HG02973 (cell line): ENCODE data around the gene FER1L5.

Experiments
- ATAC-seq: cut with Tn5 transposase; IDR thresholded peaks from one replicate; pipeline ENCODE4 v1.9.1; 2021; ENCODE audit warnings: moderate library complexity; ENCODE audit not compliant: unreplicated experiment

FER1L5 gene

DNA sequence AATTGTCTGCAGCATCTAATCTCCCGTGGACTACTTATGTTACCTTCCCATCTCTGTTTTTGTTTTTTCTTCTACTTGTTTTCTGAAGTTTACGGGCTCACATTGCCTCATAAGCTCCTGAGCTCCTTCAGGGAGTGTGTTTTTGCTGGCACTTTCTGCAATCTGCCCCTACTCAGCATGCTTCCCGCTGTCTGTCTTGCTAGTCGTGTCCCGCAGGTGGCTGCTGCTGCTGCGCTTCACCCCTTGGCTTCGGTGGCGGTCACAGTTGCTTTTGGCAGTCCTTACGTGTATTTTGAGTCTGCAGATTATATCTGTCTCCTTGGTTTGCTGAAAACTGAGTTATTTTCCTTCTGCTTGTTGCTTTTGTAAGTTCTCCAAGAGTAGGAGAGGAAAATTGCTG, 37.3 kb downstream of the FER1L5 start:
- ATAC-seq = no peak

DNA sequence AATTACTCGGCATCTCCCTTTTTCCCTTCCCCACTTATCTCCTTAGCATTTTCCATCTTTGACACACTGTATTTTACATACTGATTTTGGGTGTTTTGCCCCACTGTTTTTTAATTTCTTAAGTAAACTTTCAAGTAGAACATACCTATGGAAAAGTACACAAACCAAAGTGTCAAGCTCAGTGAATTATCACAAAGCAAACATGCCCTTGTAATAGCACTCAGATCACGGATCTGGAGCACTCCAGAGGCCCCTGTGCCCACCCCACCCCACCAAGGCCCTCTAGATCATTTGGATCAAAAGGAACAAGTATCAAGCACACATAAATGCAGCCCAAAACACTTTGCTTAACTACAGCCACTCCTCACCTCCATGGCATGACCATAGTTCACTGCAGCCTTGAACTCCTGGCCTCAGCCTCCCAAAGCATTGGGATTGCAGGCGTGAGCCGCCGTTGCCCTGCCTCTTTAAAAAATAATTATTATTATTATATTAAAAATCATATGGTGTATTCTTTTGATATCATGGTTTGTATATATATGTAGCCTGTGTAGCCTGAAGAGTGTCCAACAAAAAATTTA, 38.1 kb downstream of the FER1L5 start:
- no peak for ATAC-seq

DNA sequence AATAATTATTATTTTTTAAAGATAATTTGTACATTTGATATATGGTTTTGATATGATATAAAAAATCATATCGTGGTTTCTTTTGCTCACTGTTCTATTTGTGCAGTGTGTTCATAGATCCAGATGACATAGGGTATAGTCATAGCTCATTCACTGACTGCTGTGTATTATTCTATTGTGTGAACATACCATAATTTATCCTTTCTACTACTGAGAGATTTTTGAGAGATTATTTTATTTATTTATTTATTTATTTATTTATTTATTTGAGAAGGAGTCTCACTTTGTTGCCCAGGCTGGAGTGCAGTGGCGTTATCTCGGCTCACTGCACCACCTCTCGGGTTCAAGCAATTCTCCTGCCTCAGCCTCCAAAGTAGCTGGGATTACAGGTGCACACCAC, 39.0 kb downstream of the FER1L5 start:
- ATAC-seq = no peak

DNA sequence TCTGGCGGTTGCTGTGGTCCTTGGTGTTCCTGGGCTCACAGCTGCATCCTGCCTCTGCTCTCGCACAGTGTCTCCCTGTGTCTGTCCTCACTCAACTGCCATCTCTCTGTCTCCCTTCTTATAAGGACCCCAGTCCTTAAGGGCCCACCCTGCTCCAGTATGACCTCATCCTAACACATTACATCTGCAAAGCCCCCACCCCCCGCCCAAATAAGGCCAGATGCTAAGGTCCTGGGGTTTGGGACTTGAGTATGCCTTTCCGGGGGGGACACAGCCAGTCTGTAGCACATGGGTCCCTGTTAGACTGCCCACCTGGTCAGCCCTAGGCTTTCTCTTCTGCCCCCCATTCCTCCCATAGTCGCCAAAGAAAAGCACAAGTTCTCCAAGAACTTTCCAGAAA, 40.7 kb downstream of the FER1L5 start:
- ATAC-seq = no peak

DNA sequence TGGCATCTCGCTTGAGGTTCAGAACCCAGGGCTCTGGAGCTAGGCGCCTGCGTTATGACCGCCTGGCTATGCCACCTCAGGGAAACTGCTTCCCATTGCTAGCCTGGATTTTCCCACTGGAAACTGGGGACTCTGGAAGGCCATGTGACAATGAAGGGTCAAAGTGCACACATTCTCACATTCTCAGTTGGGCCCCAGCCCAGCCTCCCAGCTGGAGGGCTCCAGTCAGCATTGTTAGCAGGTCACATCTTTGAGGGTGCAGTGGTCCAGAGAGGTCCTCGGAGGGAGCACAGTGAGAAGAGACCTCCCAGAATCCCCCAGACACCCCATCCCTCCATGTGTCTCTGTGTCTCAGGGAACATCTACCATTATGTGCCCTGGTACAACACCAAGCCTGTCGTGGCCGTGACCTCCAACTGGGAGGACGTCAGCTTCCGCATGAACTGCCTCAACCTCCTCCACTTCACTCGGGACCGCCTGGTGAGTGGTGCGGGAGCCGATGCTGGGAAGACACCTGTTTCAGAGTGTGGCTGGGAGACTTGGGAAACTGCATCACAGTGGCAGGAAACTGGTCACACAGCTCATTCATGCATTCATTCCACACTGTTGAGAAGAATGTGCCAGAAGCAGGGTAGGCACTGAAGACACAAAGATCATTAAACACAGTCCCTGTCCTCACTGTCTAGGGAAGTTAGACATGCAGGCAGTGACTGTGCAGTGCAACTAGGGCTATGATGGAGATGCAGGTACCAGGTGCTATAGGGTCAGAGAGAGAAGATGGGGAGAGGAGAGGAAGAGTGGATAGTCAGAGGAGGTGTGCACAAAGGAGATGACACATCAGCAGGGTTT, 41.6 kb downstream of the FER1L5 start:
- ATAC-seq = no peak

DNA sequence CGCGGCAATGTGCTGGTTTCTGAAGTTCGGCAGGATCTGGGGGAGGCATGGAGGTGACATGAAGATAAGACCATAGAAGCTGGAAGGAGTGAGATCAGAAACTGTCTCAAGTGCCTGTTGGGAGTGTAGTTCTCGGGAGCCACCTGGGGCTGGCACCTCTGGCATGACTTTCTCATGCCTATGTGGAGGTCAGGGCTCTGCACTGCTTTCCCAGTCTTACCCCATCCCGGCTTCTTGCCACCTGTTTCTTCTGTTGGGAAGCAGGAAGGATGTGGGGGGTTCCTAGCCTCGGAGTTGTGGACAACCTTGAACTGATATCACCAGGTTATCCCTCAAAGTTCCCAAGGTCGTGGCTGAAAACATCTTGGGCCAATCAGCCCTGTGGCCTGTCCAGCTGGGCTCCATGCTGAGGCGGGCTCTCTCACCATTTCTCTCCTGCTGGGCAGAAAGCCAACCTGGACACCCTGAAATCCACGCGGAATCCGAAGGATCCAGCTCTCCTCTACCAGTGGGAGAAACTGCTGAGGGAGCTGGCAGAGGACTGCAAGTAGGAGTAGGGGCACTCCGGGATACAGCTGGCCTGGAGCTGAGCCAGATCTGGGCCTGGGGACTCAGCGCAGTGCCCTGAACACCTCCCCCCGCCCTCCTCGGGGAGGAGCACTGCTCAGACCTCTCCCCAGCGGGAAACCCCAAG, 42.5 kb downstream of the FER1L5 start:
- no peak for ATAC-seq

DNA sequence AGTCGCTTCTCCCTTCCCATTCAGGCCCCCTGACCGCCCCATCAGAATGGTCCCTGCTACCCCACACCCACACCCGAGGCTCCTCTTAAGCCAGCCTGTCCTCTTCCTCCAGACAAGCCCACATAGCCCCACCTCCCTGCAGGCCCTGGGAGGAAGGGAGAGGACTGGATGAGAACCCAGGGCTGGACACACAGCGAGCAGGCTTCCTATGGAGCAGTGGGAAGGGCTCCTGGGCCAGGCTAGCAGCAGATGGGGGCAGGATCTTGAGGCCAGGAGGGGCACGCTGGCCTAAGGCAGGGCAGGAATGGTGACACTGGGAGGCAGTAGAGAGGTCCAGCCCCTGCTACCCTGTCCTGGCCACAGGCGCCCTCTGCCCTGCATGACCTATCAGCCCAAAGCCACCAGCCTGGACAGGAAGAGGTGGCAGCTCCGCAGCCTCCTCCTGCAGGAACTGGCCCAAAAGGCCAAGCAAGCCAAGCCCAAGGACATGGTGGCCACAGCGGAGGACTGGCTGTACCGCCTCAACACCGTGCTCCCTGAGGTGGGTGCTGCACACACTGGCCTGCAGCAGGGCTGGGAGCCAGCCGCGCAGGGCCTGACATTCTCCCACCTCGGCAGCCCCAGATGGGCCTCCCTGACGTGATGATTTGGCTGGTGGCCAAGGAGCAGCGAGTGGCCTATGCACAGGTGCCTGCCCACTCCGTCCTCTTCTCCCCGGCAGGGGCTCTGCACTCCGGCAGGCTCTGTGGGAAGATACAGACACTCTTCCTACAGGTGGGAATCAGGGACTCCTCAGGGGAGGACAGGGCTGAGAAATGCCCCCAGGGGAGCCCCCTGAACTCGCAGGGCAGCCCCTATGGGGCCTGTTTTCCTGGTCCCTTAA, 43.3 kb downstream of the FER1L5 start:
- ATAC-seq = no peak

DNA sequence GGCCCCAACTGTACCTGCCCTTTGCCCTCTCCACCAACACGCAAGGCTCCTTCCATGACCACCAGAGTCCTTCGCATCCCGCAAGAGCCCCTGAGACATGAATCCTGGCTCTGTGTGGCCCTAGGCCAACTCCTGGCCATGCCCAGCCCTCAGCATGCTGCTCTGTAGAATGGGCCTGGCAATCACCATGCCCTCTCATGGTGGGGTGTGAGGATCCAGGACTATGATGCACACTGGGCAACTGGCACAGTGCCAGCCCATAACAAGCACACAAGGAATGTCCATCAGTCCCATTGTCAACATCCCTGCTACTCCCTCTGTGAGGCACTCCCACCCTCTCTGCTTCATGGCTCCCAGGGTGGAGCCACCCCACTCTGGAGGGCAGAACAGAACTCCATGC, 44.7 kb downstream of the FER1L5 start:
- no peak for ATAC-seq

DNA sequence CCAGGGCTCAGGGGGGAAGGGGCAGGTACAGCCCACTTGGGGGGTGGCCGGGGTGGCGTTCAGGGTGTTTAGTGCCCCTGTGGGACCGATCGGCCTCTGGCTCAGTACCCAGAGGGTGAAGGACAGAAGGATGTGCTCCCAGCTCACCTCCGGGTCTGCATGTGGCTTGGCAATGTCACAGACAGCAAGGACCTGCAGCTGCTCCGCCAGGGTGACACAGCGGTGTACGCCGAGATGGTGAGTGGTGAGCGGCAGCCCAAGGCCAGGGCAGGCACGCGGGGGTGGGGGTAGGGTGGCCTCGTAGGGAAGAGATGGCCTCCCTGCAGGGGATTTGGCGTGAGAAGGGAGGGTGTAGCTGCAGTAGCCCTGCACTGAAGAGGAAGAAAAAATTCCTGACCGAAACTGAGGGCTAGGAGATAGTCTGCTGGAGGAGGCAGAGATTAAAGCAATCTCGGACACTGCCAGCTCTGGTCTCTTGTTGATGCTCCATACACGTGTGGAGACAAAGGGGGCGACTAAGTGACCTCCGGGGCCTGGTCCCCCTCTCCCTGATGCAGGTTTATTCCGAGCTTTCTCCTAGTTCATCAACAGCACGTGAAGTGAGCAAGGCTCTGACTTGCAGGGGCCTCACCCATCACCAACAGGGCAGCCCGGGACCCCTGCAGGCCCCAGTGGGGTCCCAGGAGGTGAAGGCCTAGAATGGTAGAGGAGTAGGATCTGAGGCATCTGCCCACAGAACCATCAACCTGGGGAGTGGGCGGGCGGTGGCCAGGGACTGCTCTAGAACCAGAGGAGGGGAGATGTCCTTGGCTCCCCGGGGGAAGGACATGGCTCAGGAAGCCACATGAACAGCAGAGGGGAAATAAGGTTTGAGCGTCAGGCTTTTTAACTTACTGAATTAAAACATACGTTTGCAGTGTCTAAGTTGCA, 45.4 kb downstream of the FER1L5 start:
- no peak for ATAC-seq

DNA sequence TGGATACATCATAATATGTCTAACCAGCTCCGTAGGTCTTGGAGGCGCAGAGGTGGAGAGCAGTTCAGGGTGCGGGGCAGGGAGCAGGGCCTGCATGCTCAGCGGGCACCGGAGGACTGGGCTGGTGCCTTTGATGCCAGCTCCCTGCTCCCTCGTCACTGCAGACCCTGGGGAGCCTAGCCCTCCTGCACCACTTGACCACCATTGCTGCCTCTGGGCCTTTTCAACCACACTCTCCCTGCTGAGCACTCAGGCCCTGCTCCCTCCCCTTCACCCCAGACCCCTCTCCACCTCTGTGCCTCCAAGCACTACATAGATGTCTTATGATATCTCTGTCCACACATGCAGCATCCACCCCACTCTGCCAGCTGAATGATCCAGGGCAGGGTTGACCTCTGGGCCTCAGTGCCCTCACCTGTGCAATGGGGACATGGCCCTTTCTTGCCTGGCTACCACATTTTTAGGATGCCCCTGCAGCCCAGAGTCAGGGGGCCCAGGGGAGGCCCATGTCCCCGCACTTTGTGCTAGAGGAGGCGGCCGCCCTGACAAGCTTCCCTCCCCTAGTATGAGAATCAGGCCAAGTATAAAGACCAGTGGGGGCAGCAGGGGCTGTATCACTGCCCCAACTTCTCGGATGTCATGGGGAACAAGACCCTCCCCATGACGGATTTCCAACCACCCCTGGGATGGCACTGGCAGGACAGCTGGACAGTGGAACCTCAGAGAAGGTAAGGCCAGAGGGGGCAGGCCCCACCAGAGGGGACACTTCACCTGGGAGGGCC, 46.3 kb downstream of the FER1L5 start:
- no peak for ATAC-seq

DNA sequence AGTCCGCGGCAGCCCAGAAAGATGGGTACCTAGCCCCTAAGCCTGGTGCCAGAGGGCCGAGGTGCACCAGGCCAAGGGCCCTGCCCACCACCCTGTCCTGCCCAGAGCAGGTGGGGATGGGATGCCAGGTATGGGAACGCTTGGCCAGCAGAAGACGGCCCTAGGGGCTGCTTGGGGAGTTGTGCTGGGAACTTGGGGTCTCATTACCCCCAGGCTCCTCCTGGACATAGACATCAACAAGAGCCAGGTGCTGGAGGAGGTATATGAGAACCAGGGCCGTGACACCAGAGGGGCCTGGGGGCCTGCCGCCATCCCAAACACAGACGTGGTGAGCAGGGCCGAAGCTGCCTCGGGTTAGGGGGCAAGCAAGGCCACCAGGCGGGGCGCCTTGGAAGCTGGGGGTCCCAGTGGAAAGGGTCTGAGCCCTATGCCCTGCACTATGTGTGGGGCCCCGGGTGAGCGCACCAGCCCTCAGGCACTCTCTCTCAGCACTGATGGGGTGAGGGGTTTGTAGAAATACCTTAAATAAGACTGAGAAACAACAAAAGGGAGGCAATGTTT, 46.9 kb downstream of the FER1L5 start:
- ATAC-seq = no peak

DNA sequence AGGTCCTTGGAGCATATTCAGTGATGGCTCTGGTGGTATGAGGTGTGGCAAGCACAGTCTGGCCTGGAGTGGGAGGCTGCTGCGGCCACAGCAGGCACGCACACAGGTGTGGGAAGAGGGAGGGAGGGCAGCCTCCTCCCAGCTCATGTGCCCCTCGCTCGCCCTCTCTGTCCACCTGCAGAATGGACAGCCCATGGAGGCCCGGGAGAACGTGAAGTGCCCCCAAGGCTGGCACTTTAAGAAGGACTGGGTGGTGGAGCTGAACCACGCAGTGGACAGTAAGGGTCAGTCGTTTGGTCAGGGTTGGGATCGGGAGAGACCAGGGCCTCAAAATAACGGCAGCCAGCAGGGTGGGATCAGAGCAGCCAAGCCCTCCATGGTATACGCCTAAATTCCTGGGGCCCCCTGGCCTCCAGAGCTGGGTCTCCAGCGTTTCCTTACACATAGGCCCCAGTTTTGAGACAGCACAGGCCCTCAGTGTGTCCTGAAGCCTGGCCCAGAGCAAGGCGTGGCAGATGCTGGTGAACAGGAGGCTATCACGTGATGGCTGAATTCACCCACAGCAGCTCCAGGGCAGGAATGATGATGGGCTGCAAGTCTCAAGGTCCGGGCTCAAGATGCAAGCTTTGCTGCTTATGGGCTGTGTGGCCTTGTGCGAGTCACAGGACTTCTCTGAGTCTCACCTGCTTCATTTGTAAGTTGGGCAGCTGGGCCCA, 47.9 kb downstream of the FER1L5 start:
- ATAC-seq = no peak

DNA sequence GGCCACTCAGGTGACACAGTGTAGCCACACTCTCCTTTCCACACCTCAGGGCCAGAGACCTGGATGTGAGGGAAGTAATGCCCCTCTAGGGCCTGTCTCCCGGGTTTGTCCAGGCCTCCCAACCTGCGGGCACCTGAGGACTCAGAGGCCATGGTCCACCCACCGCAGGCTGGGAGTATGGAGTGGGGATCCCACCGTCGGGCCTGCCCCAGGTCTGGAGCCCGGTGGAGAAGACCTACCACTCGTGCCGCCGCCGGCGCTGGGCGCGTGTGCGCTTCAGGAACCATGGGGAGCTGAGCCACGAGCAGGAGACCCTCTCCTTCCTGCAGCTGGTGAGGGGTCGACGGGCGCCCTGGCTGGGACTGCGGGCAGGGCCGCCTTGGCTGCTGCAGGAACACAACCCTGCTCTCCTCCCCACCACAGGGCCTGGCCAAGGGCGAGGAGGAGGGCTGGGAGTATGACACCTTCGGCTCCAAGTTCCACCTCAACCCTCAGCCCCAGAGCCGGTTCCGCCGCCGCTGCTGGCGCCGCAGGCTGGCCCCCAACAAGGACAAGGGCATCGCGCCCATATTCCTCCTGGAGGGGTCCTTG, 48.6 kb downstream of the FER1L5 start:
- ATAC-seq = no peak

DNA sequence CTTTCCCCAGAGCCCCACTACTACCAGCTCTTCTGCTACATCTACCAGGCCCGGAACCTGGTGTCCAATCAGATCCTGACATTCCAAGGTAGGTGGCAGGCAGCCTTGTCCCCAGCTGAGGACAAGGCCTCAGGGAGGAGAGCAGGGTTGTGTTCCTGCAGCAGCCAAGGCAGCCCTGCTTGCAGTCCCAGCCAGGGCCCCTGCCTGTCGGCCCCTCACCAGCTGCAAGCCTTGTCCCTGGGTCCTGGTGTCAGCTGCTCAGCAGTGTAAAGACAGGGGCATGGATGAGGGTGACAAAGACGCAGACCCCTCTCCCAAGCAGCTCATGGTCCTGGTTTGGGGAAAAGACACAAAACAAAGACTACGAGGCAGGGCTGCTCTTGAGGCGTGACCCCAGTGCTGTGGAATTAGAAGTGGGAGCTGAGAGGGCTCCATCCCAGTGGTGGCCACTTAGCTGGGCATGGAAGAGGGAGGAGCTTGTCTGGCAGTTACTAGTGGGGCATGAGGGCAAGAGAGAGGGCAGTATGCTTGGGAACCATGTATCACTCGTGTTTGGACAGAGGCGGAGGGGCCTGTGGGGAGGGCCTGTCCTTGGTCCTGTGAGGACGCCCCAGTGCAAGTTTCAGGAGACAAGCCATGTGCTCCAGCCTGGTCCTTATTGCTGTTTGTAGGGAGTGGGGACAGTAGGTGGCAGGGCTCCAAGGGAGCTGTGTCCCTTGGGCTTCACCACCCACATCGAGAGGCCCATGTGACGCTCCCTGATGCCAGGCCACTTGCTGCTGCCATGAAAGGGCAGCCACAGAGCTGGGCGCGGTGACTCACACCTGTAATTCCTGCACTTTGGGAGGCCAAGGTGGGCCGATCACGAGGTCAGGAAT, 49.8 kb downstream of the FER1L5 start:
- no peak for ATAC-seq

DNA sequence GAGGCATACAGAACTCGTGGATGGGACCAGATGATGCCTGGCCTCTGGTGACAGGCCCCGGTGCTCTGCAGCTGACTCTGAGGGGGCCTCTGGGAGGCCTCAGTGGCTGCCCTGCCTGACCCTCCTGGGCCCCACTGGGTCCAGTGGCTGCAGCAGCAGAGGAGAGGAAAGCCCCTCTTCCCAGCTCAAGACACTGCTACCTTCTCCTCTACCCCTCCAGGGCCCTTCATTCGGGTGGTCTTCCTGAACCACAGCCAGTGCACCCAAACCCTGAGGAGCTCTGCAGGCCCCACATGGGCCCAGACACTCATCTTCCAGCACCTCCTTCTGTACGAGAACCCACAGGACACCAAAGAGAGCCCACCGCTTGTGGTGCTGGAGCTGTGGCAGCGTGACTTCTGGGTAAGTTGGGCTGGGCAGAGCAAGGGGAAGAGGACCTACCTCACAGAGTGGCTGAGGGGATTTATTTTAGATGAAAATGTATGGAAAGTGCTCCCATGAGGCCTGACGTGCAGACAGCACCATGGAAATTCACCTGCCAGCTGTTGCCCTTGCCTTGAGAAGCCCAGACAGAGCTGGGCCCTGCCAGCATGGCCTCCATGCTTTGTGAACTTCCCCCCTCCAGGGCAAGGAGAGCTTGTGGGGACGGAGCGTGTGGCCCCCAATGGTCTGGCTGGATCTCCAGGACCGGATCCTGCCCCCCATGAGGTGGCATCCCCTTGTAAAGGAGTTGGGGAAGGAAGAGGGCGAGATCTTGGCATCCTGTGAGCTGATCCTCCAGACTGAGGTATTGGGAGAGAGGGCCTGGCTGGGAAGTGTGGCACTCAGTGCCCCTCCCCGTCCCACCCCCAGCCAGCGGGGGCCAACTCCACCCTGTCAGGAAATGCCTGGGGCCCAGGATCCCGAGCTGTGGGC, 51.0 kb downstream of the FER1L5 start:
- ATAC-seq = no peak

DNA sequence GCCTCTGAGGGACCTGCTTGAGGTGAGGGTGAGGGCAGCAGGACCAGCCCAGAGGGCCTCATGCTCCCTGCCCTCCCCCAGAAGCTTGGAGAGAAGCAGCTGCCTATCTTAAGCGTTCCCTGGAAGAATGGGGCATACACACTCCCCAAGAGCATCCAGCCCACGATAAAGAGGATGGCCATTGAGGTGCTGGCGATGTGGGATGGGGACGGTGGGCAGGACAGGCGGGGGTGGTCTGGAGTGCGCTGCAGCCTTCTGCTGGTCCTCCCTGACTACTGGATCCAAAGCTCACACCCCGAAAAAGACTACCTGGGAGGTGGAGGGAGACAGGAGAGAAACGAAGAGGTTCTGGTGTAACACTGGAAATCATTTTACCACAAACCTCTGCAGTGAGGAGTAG, 51.7 kb downstream of the FER1L5 start:
- ATAC-seq = no peak
